ENCODE measurements around the gene IFTAP. TPM values are rescaled to one million over a fixed set of nuclear protein-coding genes. Genes with fewer than 3 reads are reported as not detected.

IFTAP gene
- total and polyA plus RNA-seq, 2 of the 13 experiments (the other 11 are each of a cell fraction or from before 2014, with no cell fraction given), result 11.3 to 29.4 TPM

- H2AFZ ChIP-seq (ENCODE audit: low read length), result no peak overlapping the region
- TF ChIP-seq ATF4 (CRISPR knock-in tag; IDR thresholded peaks at IDR 0.05), result no peak
- no peak for TF ChIP-seq ZNF816 (CRISPR knock-in tag; IDR thresholded peaks at IDR 0.05; ENCODE audit: borderline replicate concordance)
- no peak for TF ChIP-seq ZNF615 (CRISPR knock-in tag; IDR thresholded peaks at IDR 0.05; ENCODE audit: borderline replicate concordance)
- TF ChIP-seq EED (CRISPR knock-in tag; IDR thresholded peaks at IDR 0.05), result no peak
- no peak for TF ChIP-seq ZNF382 (CRISPR knock-in tag; IDR thresholded peaks at IDR 0.05; ENCODE audit: borderline replicate concordance)
- no peak for TF ChIP-seq AKNA (CRISPR knock-in tag; IDR thresholded peaks at IDR 0.05; ENCODE audit: borderline replicate concordance)
- CTCF ChIA-PET (ENCODE audit: low intra/inter-chr PET ratio, low total read pairs), result interaction anchor here (3.5 to 5.0 kb wide), 2 partner anchors 106 to 181 kb away, joined by 26 to 43 read pairs; no protein-coding TSS in a partner anchor
- no peak overlapping the region for H3K4me2 ChIP-seq (ENCODE audit: low read depth, low read length)
- H3K27ac ChIP-seq (ENCODE audit: extremely low read length, insufficient read depth, low read length), result no peak overlapping the region
- DNase-seq (ENCODE audit: low spot score), result no peak
- WGBS (ENCODE audit: low lambda C conversion rate), result 11% methylated on average over 4 of the region's 4 CpGs
- H3K79me2 ChIP-seq (ENCODE audit: insufficient read depth, low read length), result no peaks in the 10 kb centered on the region
- ATAC-seq, result no peak
- no peak for FAIRE-seq
- no peaks in the 10 kb centered on the region for H3K9me3 ChIP-seq (ENCODE audit: low read length)
- no peaks in the 10 kb centered on the region for H3K4me1 ChIP-seq (ENCODE audit: insufficient read depth, low read length)
- POLR2A ChIA-PET, result no interaction called here
- intact Hi-C loops (cut with micrococcal nuclease; ENCODE audit: unreplicated experiment), result no loop called here
- no peak overlapping the region for H3K9ac ChIP-seq (ENCODE audit: insufficient read depth, low read depth, low read length)
- H3K27me3 ChIP-seq (ENCODE audit: control insufficient read depth in 1 of 2, insufficient read depth in 2 of 2, low read length in 2 of 2), result peaks cover 0 to 9% of the 10 kb centered on the region in 2 experiments; a peak in 3 of 5 replicates
- no peak overlapping the region for H3K4me3 ChIP-seq (replicated peaks in 1 of 3; ENCODE audit: insufficient read depth in 1 of 3, low read depth in 2 of 3, low read length in 3 of 3)
- no peaks in the 10 kb centered on the region for H4K20me1 ChIP-seq (ENCODE audit: insufficient read depth, low read length)
- BruUV-seq (replicated peaks), result no TSS peak
- no peaks in the 10 kb centered on the region for H3K36me3 ChIP-seq (replicated peaks in 1 of 2; ENCODE audit: control insufficient read depth in 1 of 2, insufficient read depth in 2 of 2, low read length in 2 of 2)
- in situ Hi-C loops (cut with HindIII; ENCODE audit: extremely low pct_ligation_motif_present, low pct_unique_long_range_greater_than_20kb), result no loop called here
Measured at GRCh38 chr11:36566407-36567053, 27.8 kb upstream of the IFTAP start.

All from HepG2 (cell line).